Keratinocyte (primary cell): Measurements from ENCODE around the gene LAMA2. TPM values are rescaled to one million over a fixed set of nuclear protein-coding genes. Genes with fewer than 3 reads are reported as not detected.

ENCODE experiments used
- DNase-seq: peaks from one replicate; pipeline ENCODE4 v3.0.0-alpha.2; 2011; ENCODE audit warnings: low read depth, missing footprints, low spot score
- FAIRE-seq: peaks from 2 replicates; lab custom pipeline; 2011; peaks lifted over from hg19 to GRCh38; lab: Jason Lieb, UNC
- H2AFZ ChIP-seq: 2 replicates; pipeline ENCODE4 v1.6.0; 2012; ENCODE audit warnings: low read length, control low read depth, inconsistent platforms; ENCODE audit not compliant: control insufficient read depth
- H3K27ac ChIP-seq: 2 replicates; pipeline ENCODE4 v1.5.1; 2011; ENCODE audit warnings: low read length; ENCODE audit not compliant: control insufficient read depth, insufficient read depth
- H3K27me3 ChIP-seq: 3 replicates; pipeline ENCODE4 v1.6.0; 2011; ENCODE audit warnings: low read length; ENCODE audit not compliant: control insufficient read depth, insufficient read depth; ENCODE audit errors: extremely low read depth
- H3K36me3 ChIP-seq, 2 experiments: 2 replicates in 1 of 2; 3 replicates in 1 of 2; pipeline ENCODE4 v1.5.1; 2011; ENCODE audit warnings: low read length in 2 of 2, mild to moderate bottlenecking in 1 of 2; ENCODE audit not compliant: control insufficient read depth in 2 of 2, insufficient read depth in 2 of 2; ENCODE audit errors: extremely low read depth in 1 of 2
- H3K4me1 ChIP-seq: 3 replicates; pipeline ENCODE4 v1.5.1; 2011; ENCODE audit warnings: low read length; ENCODE audit not compliant: control insufficient read depth, insufficient read depth; ENCODE audit errors: extremely low read depth
- H3K4me2 ChIP-seq: 3 replicates; pipeline ENCODE4 v1.6.0; 2011; ENCODE audit warnings: low read depth, low read length; ENCODE audit not compliant: control insufficient read depth, insufficient read depth; ENCODE audit errors: extremely low read depth
- H3K4me3 ChIP-seq, 3 experiments: fragments of 200-600 bp in 1 of 3; sonication (generic) in 1 of 3; 2 replicates in 2 of 3; 3 replicates in 1 of 3; pipeline ENCODE4 v1.5.1; 2011 to 2016; ENCODE audit warnings: low read length in 3 of 3, mild to moderate bottlenecking in 3 of 3, control low read depth in 2 of 3, inconsistent platforms in 1 of 3, low read depth in 1 of 3, mixed read lengths in 1 of 3, mixed run types in 1 of 3, moderate library complexity in 1 of 3; ENCODE audit not compliant: control insufficient read depth in 2 of 3, insufficient read depth in 2 of 3; ENCODE audit errors: extremely low read depth in 1 of 3
- H3K79me2 ChIP-seq: 2 replicates; pipeline ENCODE4 v1.6.0; 2012; ENCODE audit warnings: low read length; ENCODE audit not compliant: control insufficient read depth, insufficient read depth
- H3K9ac ChIP-seq: 3 replicates; pipeline ENCODE4 v1.6.0; 2011; ENCODE audit warnings: low read length; ENCODE audit not compliant: control insufficient read depth, insufficient read depth; ENCODE audit errors: extremely low read depth
- H3K9me1 ChIP-seq: 3 replicates; pipeline ENCODE4 v1.6.0; 2011; ENCODE audit warnings: low read length; ENCODE audit not compliant: control insufficient read depth, insufficient read depth; ENCODE audit errors: extremely low read depth
- H3K9me3 ChIP-seq: 2 replicates; pipeline ENCODE4 v1.5.1; 2012; ENCODE audit warnings: low read depth, low read length; ENCODE audit not compliant: control insufficient read depth
- H4K20me1 ChIP-seq: 3 replicates; pipeline ENCODE4 v1.6.0; 2011; ENCODE audit warnings: low read length; ENCODE audit not compliant: control insufficient read depth, insufficient read depth; ENCODE audit errors: extremely low read depth
- CTCF ChIP-seq, 3 experiments: IDR thresholded peaks in 1 of 3; conservative IDR thresholded peaks in 1 of 3; optimal IDR thresholded peaks in 1 of 3; 2 replicates in 2 of 3; 3 replicates in 1 of 3; pipeline versions ENCODE3 to v1.5.1; 2011; ENCODE audit warnings: low read length in 3 of 3, mild to moderate bottlenecking in 3 of 3, moderate library complexity in 2 of 3, control low read depth in 1 of 3, inconsistent platforms in 1 of 3; ENCODE audit not compliant: insufficient read depth in 2 of 3; ENCODE audit errors: extremely low read depth in 1 of 3
- EZH2 ChIP-seq: IDR thresholded peaks from one replicate; pipeline ENCODE4 v1.6.1; 2012; ENCODE audit warnings: inconsistent platforms, mild to moderate bottlenecking, low read length, moderate library complexity
- dilution Hi-C: fragments of 300-500 bp; cut with MboI; formaldehyde crosslinking; loops from one replicate; pipeline ENCODE4 v1.7.0; 2020; ENCODE audit warnings: low sequenced_read_pairs; ENCODE audit not compliant: extremely low pct_ligation_motif_present
- polyA plus RNA-seq, 5 experiments: library from polyadenylated mRNA; depleted of rRNA in 3 of 5; stranded (reverse) in 3 of 5; stranded (forward) in 1 of 5; unstranded in 1 of 5; fragments of >200 nt; gene quantifications; 1 replicate in 1 of 5; 2 replicates in 3 of 5; 3 replicates in 1 of 5; pipeline versions ENCODE4 v1.2.1 to v1.2.3, GENCODE V29; 2011 to 2012; ENCODE audit warnings: missing spikeins in 2 of 5, low read depth in 1 of 5, low replicate concordance in 1 of 5

The LAMA2 gene
- polyA plus RNA-seq, 1 donor (not counting 4 experiments of a cell fraction or from before 2014, with no cell fraction given) = 1.4 TPM

- H3K79me2 ChIP-seq = no peaks in the 10 kb centered on the region
- H3K27me3 ChIP-seq = peaks cover 6% of the 10 kb centered on the region
- no peak overlapping the region for H3K27ac ChIP-seq
- DNase-seq (no peak), FAIRE-seq (no peak)
- TF ChIP-seq CTCF (optimal IDR thresholded peaks at IDR 0.05 in 1 of 3, IDR thresholded peaks at IDR 0.05 in 1 of 3, conservative IDR thresholded peaks at IDR 0.05 in 1 of 3; ENCODE audit: extremely low read depth in 1 of 3, insufficient read depth in 2 of 3, low read length in 3 of 3) (no peak), EZH2 (no peak)
- no peaks in the 10 kb centered on the region for H3K9me1 ChIP-seq
- H3K4me2 ChIP-seq = no peak overlapping the region
- H3K9ac ChIP-seq = no peak overlapping the region
- dilution Hi-C loops = no loop called here
- H3K4me1 ChIP-seq = no peaks in the 10 kb centered on the region
- H3K9me3 ChIP-seq = no peaks in the 10 kb centered on the region
- H3K4me3 ChIP-seq = no peak overlapping the region
- H3K36me3 ChIP-seq = no peaks in the 10 kb centered on the region
- no peak overlapping the region for H2AFZ ChIP-seq
- no peaks in the 10 kb centered on the region for H4K20me1 ChIP-seq
Measured at GRCh38 chr6:129089357-129089756, 206.4 kb downstream of the LAMA2 start.

- Histone ChIP-seq H3K79me2 (no peaks in the 10 kb centered on the region), H3K4me3 (no peak overlapping the region), H3K4me1 (no peaks in the 10 kb centered on the region), H3K4me2 (no peak overlapping the region), H4K20me1 (no peaks in the 10 kb centered on the region), H3K9me3 (no peaks in the 10 kb centered on the region), H3K36me3 (no peaks in the 10 kb centered on the region), H3K27ac (no peak overlapping the region), H3K9me1 (no peaks in the 10 kb centered on the region), H3K27me3 (no peaks in the 10 kb centered on the region), H2AFZ (no peak overlapping the region), H3K9ac (no peak overlapping the region)
- no peak for DNase-seq
- no peak for FAIRE-seq
- TF ChIP-seq EZH2 = no peak
- TF ChIP-seq CTCF (optimal IDR thresholded peaks at IDR 0.05 in 1 of 3, IDR thresholded peaks at IDR 0.05 in 1 of 3, conservative IDR thresholded peaks at IDR 0.05 in 1 of 3; ENCODE audit: extremely low read depth in 1 of 3, insufficient read depth in 2 of 3, low read length in 3 of 3) = no peak
- dilution Hi-C loops = no loop called here
Measured at GRCh38 chr6:129094147-129094546, 211.2 kb downstream of the LAMA2 start.
